NB4 (cell line): ENCODE measurements around the gene TIAM2.

Experiments
- CTCF ChIP-seq: IDR thresholded peaks from one replicate; pipeline ENCODE4 v1.5.1; 2012; ENCODE audit warnings: low read depth, low read length
- MYC ChIP-seq: IDR thresholded peaks from 2 replicates; pipeline ENCODE4 v1.6.1; 2011; ENCODE audit warnings: low read depth, low read length
- POLR2A ChIP-seq: IDR thresholded peaks from 2 replicates; pipeline ENCODE4 v1.6.1; 2011; ENCODE audit warnings: mild to moderate bottlenecking; ENCODE audit not compliant: insufficient read length; ENCODE audit errors: extremely low read depth
- TF ChIP-seq, protein P1 (sequence below): IDR thresholded peaks from 2 replicates; pipeline ENCODE4 v1.6.1; 2011; ENCODE audit warnings: low read depth, low read length

- TF ChIP-seq CTCF (no peak), POLR2A (no peak), MYC (no peak)
- TF ChIP-seq, protein P1, sequence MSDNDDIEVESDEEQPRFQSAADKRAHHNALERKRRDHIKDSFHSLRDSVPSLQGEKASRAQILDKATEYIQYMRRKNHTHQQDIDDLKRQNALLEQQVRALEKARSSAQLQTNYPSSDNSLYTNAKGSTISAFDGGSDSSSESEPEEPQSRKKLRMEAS: no peak
Measured at GRCh38 chr6:155267411-155267810, 272.3 kb downstream of the TIAM2 start.
